Skeletal muscle satellite cell (primary cell): ENCODE results near the gene CDH23.
"Not testable (repeated sequence)": the region's sequence is repeated elsewhere in the genome, so short reads cannot be mapped to it uniquely, and the experiment has no call there.

Experiments
- H3K27me3 ChIP-seq: 2 replicates; pipeline ENCODE4 v1.7.0; 2013; ENCODE audit warnings: low read length; ENCODE audit not compliant: control insufficient read depth, insufficient read depth
- H3K36me3 ChIP-seq: 2 replicates; pipeline ENCODE4 v1.7.0; 2013; ENCODE audit warnings: mild to moderate bottlenecking, control low read depth, low read length; ENCODE audit not compliant: insufficient read depth
- H3K4me1 ChIP-seq: 2 replicates; pipeline ENCODE4 v1.7.0; 2013; ENCODE audit warnings: low read length; ENCODE audit not compliant: control insufficient read depth, insufficient read depth
- H3K4me2 ChIP-seq: 2 replicates; pipeline ENCODE4 v1.7.0; 2013; ENCODE audit warnings: mild to moderate bottlenecking, low read length
- H3K4me3 ChIP-seq: 2 replicates; pipeline ENCODE4 v1.7.0; 2013; ENCODE audit warnings: low read length
- H3K9ac ChIP-seq: 2 replicates; pipeline ENCODE4 v1.7.0; 2013; ENCODE audit warnings: mild to moderate bottlenecking, low read depth, low read length, moderate library complexity
- H3K9me3 ChIP-seq: replicated peaks from 2 replicates; pipeline ENCODE4 v1.7.0; 2013; ENCODE audit warnings: mild to moderate bottlenecking, control low read depth, low read length

CDH23 gene

GRCh38 chr10:71358906-71359305, 37.8 kb upstream of the CDH23 start:
- not testable (repeated sequence) for H3K4me2 ChIP-seq, H3K9ac ChIP-seq, H3K9me3 ChIP-seq, H3K36me3 ChIP-seq, H3K4me1 ChIP-seq, H3K4me3 ChIP-seq, H3K27me3 ChIP-seq

GRCh38 chr10:71359364-71360046, 37.2 kb upstream of the CDH23 start:
- Histone ChIP-seq H3K36me3 (no peaks in the 10 kb centered on the region), H3K9me3 (no peaks in the 10 kb centered on the region), H3K9ac (no peak overlapping the region), H3K4me1 (peaks cover 12% of the 10 kb centered on the region), H3K4me2 (no peak overlapping the region), H3K4me3 (no peak overlapping the region), H3K27me3 (no peaks in the 10 kb centered on the region)

DNA sequence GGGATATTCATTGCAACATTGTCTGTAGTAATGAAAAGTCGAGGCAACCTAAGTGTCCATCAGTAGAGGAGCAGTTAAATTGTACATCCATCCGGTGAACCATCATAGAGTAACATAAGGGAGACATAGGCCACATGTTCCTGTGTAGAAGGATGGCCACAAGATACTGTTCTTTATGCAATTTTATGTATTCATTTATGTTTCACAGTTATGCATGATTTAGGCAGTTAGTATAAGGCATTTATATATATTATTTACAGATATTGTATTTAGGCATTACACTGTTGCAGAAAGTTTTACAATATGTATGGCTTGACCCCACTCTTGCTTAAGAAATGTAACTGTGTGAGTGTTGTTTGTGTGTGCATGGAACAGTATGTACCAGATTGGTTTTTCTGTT, 36.0 kb upstream of the CDH23 start:
- H3K9ac ChIP-seq: no peak overlapping the region
- peaks cover 14% of the 10 kb centered on the region for H3K4me1 ChIP-seq
- no peak overlapping the region for H3K4me2 ChIP-seq
- H3K36me3 ChIP-seq: no peaks in the 10 kb centered on the region
- H3K9me3 ChIP-seq: no peaks in the 10 kb centered on the region
- H3K4me3 ChIP-seq: no peak overlapping the region
- no peaks in the 10 kb centered on the region for H3K27me3 ChIP-seq

GRCh38 chr10:71361581-71361980, 35.1 kb upstream of the CDH23 start:
- Histone ChIP-seq H3K27me3 (no peaks in the 10 kb centered on the region), H3K9me3 (no peaks in the 10 kb centered on the region), H3K36me3 (no peaks in the 10 kb centered on the region), H3K4me1 (peaks cover 14% of the 10 kb centered on the region), H3K4me3 (no peak overlapping the region), H3K4me2 (no peak overlapping the region), H3K9ac (no peak overlapping the region)

DNA sequence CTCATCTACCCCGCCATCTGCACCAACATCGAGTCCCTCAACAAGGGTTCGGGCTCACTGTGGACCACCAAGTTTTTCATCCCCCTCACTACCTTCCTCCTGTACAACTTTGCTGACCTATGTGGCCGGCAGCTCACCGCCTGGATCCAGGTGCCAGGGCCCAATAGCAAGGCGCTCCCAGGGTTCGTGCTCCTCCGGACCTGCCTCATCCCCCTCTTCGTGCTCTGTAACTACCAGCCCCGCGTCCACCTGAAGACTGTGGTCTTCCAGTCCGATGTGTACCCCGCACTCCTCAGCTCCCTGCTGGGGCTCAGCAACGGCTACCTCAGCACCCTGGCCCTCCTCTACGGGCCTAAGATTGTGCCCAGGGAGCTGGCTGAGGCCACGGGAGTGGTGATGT, 34.6 kb upstream of the CDH23 start:
- Histone ChIP-seq H3K9ac (no peak overlapping the region), H3K27me3 (no peaks in the 10 kb centered on the region), H3K4me1 (peaks cover 18% of the 10 kb centered on the region), H3K4me3 (no peak overlapping the region), H3K36me3 (no peaks in the 10 kb centered on the region), H3K4me2 (no peak overlapping the region), H3K9me3 (no peaks in the 10 kb centered on the region)

DNA sequence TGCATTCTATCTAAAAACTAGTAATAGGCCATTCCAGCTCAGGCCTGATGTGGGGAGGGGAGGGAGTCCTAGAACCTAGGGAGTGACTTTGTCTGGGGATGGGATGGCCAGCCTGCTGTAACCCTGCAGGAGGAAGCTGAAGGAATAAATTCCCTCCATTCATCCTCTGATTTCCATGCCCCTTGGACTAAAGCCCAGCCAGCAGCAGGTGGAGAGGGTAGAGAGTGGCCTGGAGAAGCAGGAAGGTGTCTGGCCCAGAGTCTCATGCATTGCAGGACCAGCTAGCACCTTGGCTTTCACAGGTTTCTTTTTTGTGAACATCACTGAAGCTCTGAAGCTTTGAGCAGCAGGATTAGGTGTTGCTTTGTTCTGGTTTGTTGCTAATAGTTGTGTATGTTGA, 32.8 kb upstream of the CDH23 start:
- H3K4me2 ChIP-seq: no peak overlapping the region
- no peaks in the 10 kb centered on the region for H3K9me3 ChIP-seq
- peaks cover 22% of the 10 kb centered on the region for H3K4me1 ChIP-seq
- no peak overlapping the region for H3K9ac ChIP-seq
- no peaks in the 10 kb centered on the region for H3K27me3 ChIP-seq
- no peak overlapping the region for H3K4me3 ChIP-seq
- H3K36me3 ChIP-seq: no peaks in the 10 kb centered on the region

GRCh38 chr10:71365366-71365765, 31.4 kb upstream of the CDH23 start:
- Histone ChIP-seq H3K4me1 (peaks cover 22% of the 10 kb centered on the region), H3K4me2 (no peak overlapping the region), H3K9ac (no peak overlapping the region), H3K4me3 (no peak overlapping the region), H3K36me3 (no peaks in the 10 kb centered on the region), H3K9me3 (no peaks in the 10 kb centered on the region), H3K27me3 (peaks cover 10% of the 10 kb centered on the region)

GRCh38 chr10:71366690-71367089, 30.0 kb upstream of the CDH23 start:
- H3K9me3 ChIP-seq: no peaks in the 10 kb centered on the region
- no peaks in the 10 kb centered on the region for H3K36me3 ChIP-seq
- no peak overlapping the region for H3K4me3 ChIP-seq
- peaks cover 22% of the 10 kb centered on the region for H3K4me1 ChIP-seq
- no peak overlapping the region for H3K4me2 ChIP-seq
- no peak overlapping the region for H3K9ac ChIP-seq
- H3K27me3 ChIP-seq: peaks cover 18% of the 10 kb centered on the region

GRCh38 chr10:71367271-71367670, 29.4 kb upstream of the CDH23 start:
- peaks cover 24% of the 10 kb centered on the region for H3K27me3 ChIP-seq
- H3K4me1 ChIP-seq: peaks cover 22% of the 10 kb centered on the region
- no peak overlapping the region for H3K4me2 ChIP-seq
- no peak overlapping the region for H3K4me3 ChIP-seq
- no peaks in the 10 kb centered on the region for H3K36me3 ChIP-seq
- no peaks in the 10 kb centered on the region for H3K9me3 ChIP-seq
- H3K9ac ChIP-seq: no peak overlapping the region

DNA sequence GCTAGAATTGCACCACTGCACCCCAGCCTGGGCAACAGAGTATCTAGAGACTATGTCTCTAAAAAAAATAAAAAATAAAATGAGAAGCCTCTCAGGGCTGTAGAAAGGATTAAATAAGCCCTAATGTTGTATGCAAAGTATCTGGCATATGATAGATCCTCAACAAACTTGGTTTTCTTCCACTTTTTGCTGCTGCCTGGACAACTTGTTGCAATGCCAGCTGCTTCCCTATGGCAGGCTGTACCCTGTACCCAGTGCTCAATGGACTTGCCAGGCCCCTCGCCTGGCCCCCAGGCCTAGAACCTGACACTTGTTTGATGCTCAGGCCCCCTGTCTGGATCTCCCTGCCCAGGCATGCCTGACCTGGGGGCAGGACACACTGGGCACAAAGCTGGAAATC, 28.5 kb upstream of the CDH23 start:
- Histone ChIP-seq H3K27me3 (peaks cover 33% of the 10 kb centered on the region), H3K36me3 (no peaks in the 10 kb centered on the region), H3K4me3 (no peak overlapping the region), H3K4me1 (peaks cover 22% of the 10 kb centered on the region), H3K4me2 (no peak overlapping the region), H3K9me3 (no peaks in the 10 kb centered on the region), H3K9ac (no peak overlapping the region)

DNA sequence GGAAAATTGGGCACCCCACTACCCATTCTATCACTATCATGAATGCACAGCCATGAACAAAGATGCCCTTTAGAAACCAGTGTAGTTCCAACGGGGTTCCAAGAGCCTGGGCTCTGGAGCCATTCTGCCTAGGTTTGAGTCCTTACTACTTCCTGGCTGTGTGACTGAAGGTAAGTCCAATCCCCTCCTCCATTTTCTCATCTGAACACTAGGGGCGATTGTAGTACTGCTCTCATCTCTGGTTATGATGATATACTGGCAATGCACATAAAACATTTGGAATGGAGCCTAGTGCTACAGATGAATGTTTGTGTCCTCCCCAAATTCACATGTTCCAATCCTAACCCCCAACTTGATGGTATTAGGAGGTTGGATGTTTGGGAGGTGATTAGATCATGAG, 28.1 kb upstream of the CDH23 start:
- H3K27me3 ChIP-seq: peaks cover 38% of the 10 kb centered on the region
- H3K4me2 ChIP-seq: no peak overlapping the region
- H3K36me3 ChIP-seq: no peaks in the 10 kb centered on the region
- H3K9ac ChIP-seq: no peak overlapping the region
- H3K4me1 ChIP-seq: peaks cover 22% of the 10 kb centered on the region
- H3K9me3 ChIP-seq: no peaks in the 10 kb centered on the region
- H3K4me3 ChIP-seq: no peak overlapping the region

DNA sequence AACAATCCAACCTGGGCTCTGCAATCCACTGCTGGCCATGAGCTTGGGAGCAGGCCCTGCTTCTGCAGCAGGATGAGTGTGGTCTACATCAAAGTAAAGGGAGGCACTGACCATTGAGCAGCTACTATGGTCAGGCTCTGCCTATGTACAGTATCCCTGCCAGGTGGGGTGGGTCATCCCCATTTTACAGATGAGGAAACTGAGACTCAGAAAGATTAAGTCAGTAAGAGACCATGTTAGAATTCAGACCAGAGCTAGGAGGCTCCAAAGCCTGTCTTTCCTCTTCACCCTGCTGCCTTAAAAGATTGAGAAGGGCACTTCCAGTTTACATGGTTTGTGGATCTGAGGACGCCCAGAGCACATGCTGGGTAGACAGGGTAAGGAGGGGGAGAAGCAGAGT, 27.1 kb upstream of the CDH23 start:
- Histone ChIP-seq H3K4me1 (peaks cover 14% of the 10 kb centered on the region), H3K4me3 (no peak overlapping the region), H3K27me3 (peaks cover 43% of the 10 kb centered on the region)

More for the DNA sequence above, 27.1 kb upstream of the CDH23 start:
- H3K36me3 ChIP-seq: no peaks in the 10 kb centered on the region
- no peaks in the 10 kb centered on the region for H3K9me3 ChIP-seq
- H3K4me2 ChIP-seq: no peak overlapping the region
- H3K9ac ChIP-seq: no peak overlapping the region
